Cardiac muscle cell (in vitro differentiated cells and primary cell): ENCODE measurements around the gene RCSD1. TPM values are rescaled to one million over a fixed set of nuclear protein-coding genes. Genes with fewer than 3 reads are reported as not detected.

ENCODE experiments used
- DNase-seq, 2 donors: peaks; one replicate each; pipeline versions ENCODE4 v3.0.0 to v3.0.0-alpha.2; 2010 to 2017; ENCODE audit warnings: low read depth in 1 of 2, low spot score in 1 of 2
- H3K27ac ChIP-seq: fragments of 200-600 bp; sonication (generic); 2 replicates; pipeline ENCODE4 v1.5.1; 2016
- H3K27me3 ChIP-seq: fragments of 200-600 bp; sonication (generic); 2 replicates; pipeline ENCODE4 v1.6.0; 2016; ENCODE audit warnings: control low read depth
- H3K36me3 ChIP-seq: fragments of 200-600 bp; sonication (generic); 2 replicates; pipeline ENCODE4 v1.5.1; 2016; ENCODE audit warnings: control low read depth
- H3K4me1 ChIP-seq: fragments of 200-600 bp; sonication (generic); 2 replicates; pipeline ENCODE4 v1.8.1; 2017; ENCODE audit warnings: low read depth, mild to moderate bottlenecking, mixed run types
- H3K4me3 ChIP-seq: fragments of 200-600 bp; sonication (generic); 2 replicates; pipeline ENCODE4 v1.5.1; 2016; ENCODE audit warnings: mild to moderate bottlenecking
- H3K9me3 ChIP-seq: fragments of 200-600 bp; sonication (generic); 2 replicates; pipeline ENCODE4 v1.5.1; 2017; ENCODE audit warnings: low read depth, mild to moderate bottlenecking, control low read depth
- polyA plus RNA-seq: library from polyadenylated mRNA; unstranded; fragments of >200 nt; fragmentation: Nextera tagmentation; extraction: Ambion mirVana; gene quantifications from 2 replicates; pipeline ENCODE4 v1.2.1, GENCODE V29; 2016
- total RNA-seq: library from RNA; depleted of rRNA; stranded (reverse); fragments of >200 nt; gene quantifications from 2 replicates; pipeline ENCODE4 v1.2.3, GENCODE V29; 2016
- TF ChIP-seq, protein P1 (sequence below): IDR thresholded peaks from 2 replicates; pipeline ENCODE4 v1.5.1; 2012; ENCODE audit warnings: low read depth, mild to moderate bottlenecking, low read length

The RCSD1 gene
- total and polyA plus RNA-seq, 2 experiments from 2014 or later, result 77.3 to 317 TPM

DNA sequence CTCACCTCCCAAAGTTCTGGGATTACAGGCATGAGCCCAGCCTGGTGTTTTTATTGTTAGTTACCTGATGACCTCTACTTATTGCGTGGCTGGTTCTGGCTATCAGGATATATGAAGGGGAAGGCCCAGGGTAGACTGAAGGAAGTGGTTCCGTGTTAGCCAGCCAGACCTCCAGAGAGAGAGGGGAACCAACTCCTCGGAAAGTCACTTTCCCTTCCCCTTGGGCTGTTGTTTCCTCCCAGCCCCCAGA lies 2.5 kb upstream of the RCSD1 start:
- DNase-seq, result no peak
- Histone ChIP-seq H3K36me3 (no peaks in the 10 kb centered on the region), H3K9me3 (no peaks in the 10 kb centered on the region), H3K4me3 (no peak overlapping the region), H3K4me1 (peaks cover 36% of the 10 kb centered on the region), H3K27me3 (no peaks in the 10 kb centered on the region), H3K27ac (peak overlapping the region; percentile 99)
- TF ChIP-seq, protein P1, sequence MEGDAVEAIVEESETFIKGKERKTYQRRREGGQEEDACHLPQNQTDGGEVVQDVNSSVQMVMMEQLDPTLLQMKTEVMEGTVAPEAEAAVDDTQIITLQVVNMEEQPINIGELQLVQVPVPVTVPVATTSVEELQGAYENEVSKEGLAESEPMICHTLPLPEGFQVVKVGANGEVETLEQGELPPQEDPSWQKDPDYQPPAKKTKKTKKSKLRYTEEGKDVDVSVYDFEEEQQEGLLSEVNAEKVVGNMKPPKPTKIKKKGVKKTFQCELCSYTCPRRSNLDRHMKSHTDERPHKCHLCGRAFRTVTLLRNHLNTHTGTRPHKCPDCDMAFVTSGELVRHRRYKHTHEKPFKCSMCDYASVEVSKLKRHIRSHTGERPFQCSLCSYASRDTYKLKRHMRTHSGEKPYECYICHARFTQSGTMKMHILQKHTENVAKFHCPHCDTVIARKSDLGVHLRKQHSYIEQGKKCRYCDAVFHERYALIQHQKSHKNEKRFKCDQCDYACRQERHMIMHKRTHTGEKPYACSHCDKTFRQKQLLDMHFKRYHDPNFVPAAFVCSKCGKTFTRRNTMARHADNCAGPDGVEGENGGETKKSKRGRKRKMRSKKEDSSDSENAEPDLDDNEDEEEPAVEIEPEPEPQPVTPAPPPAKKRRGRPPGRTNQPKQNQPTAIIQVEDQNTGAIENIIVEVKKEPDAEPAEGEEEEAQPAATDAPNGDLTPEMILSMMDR, result no peak

DNA sequence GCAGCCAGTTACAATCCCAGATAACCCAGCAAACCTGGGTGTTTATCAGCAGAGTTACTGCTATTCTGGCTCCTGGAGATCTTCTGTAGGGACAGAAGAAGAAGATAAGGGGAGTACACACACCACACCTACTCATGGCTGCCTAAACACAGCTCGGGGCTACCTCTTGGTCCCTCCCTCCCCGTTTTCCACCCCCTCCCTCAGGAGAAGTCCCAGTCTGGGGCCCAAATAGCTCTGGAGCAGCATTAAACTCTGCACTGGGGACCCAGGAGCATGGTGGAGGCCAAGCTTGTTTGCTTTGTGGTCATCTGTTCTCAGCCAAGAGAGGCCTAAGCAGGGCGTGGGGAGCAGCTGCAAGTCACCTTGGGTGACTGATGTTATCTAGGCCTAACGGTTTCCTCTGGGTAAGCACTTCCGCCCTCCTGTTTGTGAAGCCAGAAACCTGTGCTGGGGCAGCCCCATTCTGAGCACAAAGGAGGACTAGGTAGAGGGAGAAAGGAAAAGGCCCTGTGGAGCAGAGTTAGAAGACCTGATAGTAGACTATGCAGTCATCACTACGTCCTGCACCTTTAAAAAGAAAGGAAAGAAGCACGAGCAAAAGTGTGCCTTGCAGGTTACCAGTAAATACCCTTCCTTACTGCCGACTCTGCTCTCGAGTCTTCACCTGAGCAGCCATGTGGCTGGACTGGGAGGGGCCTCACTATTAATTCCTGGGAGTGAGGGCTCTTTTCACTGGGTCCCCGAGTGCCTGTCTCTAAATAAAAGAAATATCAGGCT lies 2.0 kb upstream of the RCSD1 start:
- Histone ChIP-seq H3K4me3 (no peak overlapping the region), H3K27me3 (no peaks in the 10 kb centered on the region), H3K36me3 (no peaks in the 10 kb centered on the region), H3K9me3 (no peaks in the 10 kb centered on the region), H3K27ac (peak overlapping the region; percentile 99), H3K4me1 (peaks cover 37% of the 10 kb centered on the region)
- no peak for DNase-seq
- TF ChIP-seq, protein P1, result no peak

DNA sequence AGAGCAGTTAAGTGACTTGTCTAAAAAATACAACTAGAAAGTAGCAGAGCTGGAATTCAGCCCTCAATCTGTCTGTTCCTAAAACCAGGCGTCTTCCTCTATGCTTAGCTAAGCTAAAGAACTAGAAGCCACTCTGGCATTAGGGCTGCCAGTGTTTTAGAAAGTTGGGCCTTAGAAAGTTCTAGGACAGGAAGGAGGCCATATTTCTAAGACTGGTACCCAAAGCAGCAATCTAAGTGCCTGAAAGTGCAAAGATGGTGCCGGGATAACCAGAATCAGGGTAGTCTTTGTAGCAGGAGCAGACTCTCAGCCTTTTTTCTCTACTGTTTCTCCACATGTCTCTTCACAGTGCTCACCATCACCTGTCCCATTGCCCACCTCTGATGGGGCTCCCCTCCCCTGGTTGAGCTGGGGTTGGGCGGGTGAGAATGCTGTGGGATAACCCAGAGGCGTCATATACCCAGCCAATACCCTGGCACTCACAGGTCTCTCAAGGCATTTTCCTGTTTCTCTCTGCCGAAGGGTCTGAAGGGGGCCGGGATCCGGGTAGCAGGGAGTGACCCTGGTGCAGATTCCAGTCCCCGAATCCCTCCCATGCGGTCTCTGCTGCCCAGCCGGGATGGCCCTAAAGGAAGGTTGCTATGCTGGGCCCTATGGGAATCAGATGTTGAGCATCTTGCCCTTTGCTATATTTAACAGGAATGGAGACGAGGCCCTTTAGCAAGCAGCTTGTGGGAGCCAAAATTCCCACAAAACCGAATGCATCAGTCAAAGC lies 1.1 kb upstream of the RCSD1 start:
- peaks cover 42% of the 10 kb centered on the region for H3K4me1 ChIP-seq
- no peaks in the 10 kb centered on the region for H3K27me3 ChIP-seq
- H3K36me3 ChIP-seq, result no peaks in the 10 kb centered on the region
- TF ChIP-seq, protein P1, result no peak
- H3K9me3 ChIP-seq, result no peaks in the 10 kb centered on the region
- no peak overlapping the region for H3K4me3 ChIP-seq
- no peak for DNase-seq
- H3K27ac ChIP-seq, result peak overlapping the region; percentile 99

DNA sequence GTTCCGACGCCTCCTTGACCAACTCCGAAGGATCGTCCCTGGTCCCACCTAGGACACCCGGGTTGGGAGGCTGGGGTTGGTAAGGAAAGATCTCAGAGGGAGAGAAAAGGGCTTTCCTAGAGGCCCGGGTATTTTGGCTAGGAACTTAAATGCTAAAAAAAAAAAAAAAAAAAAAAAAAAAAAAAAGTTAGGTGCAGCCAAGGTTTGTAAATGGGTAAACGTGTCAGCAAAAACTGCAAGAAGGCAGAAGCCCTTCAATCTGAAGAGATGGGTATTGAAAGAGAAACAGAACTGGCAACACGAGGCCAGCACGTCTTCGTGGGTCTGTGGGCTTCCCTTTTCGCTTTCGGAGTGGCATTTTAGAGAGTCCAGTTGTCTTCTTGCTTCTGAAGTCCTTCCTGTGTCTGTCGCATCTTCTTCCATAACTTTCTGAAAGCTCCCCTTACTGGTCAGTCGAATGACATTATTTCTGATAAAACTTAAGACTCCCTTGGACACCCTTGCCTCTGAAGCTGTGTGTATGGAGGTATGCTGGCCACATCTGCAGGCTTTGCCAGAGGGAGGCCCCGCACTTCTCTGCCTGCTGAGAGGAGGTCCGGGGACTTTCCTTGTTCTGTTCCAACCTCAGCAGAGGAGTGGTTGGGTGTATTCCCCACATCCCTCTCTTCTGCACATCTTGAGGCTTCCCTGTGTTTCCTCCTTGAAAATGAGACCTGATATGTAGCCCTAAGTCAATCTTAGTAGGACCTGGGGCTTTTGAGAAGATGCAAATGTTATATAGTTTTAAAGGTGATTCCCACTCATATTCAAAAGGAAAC lies 745 bp downstream of the RCSD1 start:
- H3K4me3 ChIP-seq, result peak overlapping the region; percentile 92
- peak in 1 of 2 donors; percentile 42 for DNase-seq
- H3K27ac ChIP-seq, result peak overlapping the region; percentile 99
- peaks cover 58% of the 10 kb centered on the region for H3K4me1 ChIP-seq
- no peaks in the 10 kb centered on the region for H3K9me3 ChIP-seq
- peaks cover 2% of the 10 kb centered on the region for H3K36me3 ChIP-seq
- TF ChIP-seq, protein P1, result no peak
- no peaks in the 10 kb centered on the region for H3K27me3 ChIP-seq

DNA sequence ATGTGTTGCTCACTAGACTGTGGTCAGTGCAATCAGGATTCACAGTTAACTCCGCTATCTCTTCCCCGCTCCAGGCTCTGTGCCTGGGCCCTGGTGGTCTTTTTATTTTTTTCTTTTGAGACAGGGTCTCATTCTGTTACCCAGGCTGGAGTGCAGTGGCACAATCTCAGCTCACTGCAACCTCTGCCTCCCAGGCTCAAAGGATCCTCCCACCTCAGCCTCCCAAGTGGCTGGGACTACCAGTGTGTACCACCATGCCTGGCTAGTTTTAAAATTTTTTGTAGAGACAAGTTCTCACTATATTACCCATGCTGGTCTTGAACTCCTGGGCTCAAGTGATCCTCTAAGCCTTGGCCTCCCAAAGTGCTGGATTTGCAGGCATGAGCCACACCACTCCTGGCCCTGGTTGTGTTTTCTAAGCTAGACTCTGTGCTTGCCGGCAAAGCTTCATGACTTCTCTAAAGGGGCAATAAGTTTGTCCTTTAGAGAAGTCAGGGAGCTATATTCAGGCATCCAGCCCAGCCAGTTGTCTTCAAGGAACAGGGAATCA lies 1.4 kb downstream of the RCSD1 start:
- H3K4me3 ChIP-seq, result peak overlapping the region; percentile 92
- H3K27me3 ChIP-seq, result no peaks in the 10 kb centered on the region
- DNase-seq, result no peak
- H3K4me1 ChIP-seq, result peaks cover 65% of the 10 kb centered on the region
- peaks cover 5% of the 10 kb centered on the region for H3K36me3 ChIP-seq
- TF ChIP-seq, protein P1, result no peak
- H3K9me3 ChIP-seq, result no peaks in the 10 kb centered on the region
- H3K27ac ChIP-seq, result peak overlapping the region; percentile 99
